Mesothelial cell of epicardium (in vitro differentiated cells): ENCODE results near the gene ZCCHC14. TPM values are rescaled to one million over a fixed set of nuclear protein-coding genes. Genes with fewer than 3 reads are reported as not detected.
"Not testable (repeated sequence)": the region's sequence is repeated elsewhere in the genome, so short reads cannot be mapped to it uniquely, and the experiment has no call there.

Experiments
- DNase-seq, 2 experiments: peaks; one replicate each; pipeline ENCODE4 v3.0.0; 2021; ENCODE audit warnings: low spot score in 2 of 2; ENCODE audit not compliant: unreplicated experiment in 2 of 2
- H3K27ac Mint-ChIP-seq: 2 replicates; pipeline ENCODE4 v1.8.0; 2021; ENCODE audit warnings: mixed read lengths
- H3K27me3 Mint-ChIP-seq: 2 replicates; pipeline ENCODE4 v1.8.0; 2021; ENCODE audit warnings: low read depth, mixed read lengths
- H3K36me3 Mint-ChIP-seq: 2 replicates; pipeline ENCODE4 v1.8.0; 2021; ENCODE audit warnings: mixed read lengths
- H3K4me1 Mint-ChIP-seq: 2 replicates; pipeline ENCODE4 v1.8.0; 2021; ENCODE audit warnings: mixed read lengths
- H3K4me3 Mint-ChIP-seq: 2 replicates; pipeline ENCODE4 v1.8.0; 2021; ENCODE audit warnings: mild to moderate bottlenecking, moderate library complexity, mixed read lengths
- H3K9me3 Mint-ChIP-seq: 2 replicates; pipeline ENCODE4 v1.8.0; 2021; ENCODE audit warnings: mixed read lengths
- CTCF ChIP-seq: fragments of 200-600 bp; sonication (generic); IDR thresholded peaks from one replicate; pipeline ENCODE4 v1.5.0; 2021; ENCODE audit warnings: antibody characterized with exemption; ENCODE audit not compliant: unreplicated experiment
- total RNA-seq: library from RNA; stranded (reverse); gene quantifications from 3 replicates; pipeline ENCODE4 v1.2.1, GENCODE V29; 2021

Gene ZCCHC14
- total RNA-seq, 1 donor from 2014 or later: 37.3 TPM

- Mint-ChIP-seq H3K27me3 (peaks cover 19% of the 10 kb centered on the region), H3K36me3 (peaks cover 2% of the 10 kb centered on the region), H3K4me3 (no peak overlapping the region), H3K9me3 (peaks cover 25% of the 10 kb centered on the region), H3K27ac (no peak overlapping the region), H3K4me1 (no peaks in the 10 kb centered on the region)
- no peak for TF ChIP-seq CTCF
- no peak for DNase-seq
Measured at GRCh38 chr16:87528690-87529579, 36.1 kb upstream of the ZCCHC14 start.

GRCh38 chr16:87527055-87527724 lies 34.4 kb upstream of the ZCCHC14 start:
- H3K27me3 Mint-ChIP-seq: peaks cover 19% of the 10 kb centered on the region

GRCh38 chr16:87526238-87526947 lies 33.6 kb upstream of the ZCCHC14 start:
- no peak overlapping the region for H3K27ac Mint-ChIP-seq
- TF ChIP-seq CTCF: no peak
- H3K9me3 Mint-ChIP-seq: peaks cover 15% of the 10 kb centered on the region
- H3K4me3 Mint-ChIP-seq: no peak overlapping the region
- peaks cover 2% of the 10 kb centered on the region for H3K36me3 Mint-ChIP-seq
- H3K27me3 Mint-ChIP-seq: peaks cover 19% of the 10 kb centered on the region
- DNase-seq: no peak
- no peaks in the 10 kb centered on the region for H3K4me1 Mint-ChIP-seq

More at GRCh38 chr16:87527055-87527724, 34.4 kb upstream of the ZCCHC14 start:
- Mint-ChIP-seq H3K27ac (no peak overlapping the region), H3K4me1 (no peaks in the 10 kb centered on the region), H3K36me3 (peaks cover 2% of the 10 kb centered on the region), H3K9me3 (peaks cover 15% of the 10 kb centered on the region), H3K4me3 (no peak overlapping the region)
- no peak for DNase-seq
- TF ChIP-seq CTCF: no peak

GRCh38 chr16:87525352-87525751 lies 32.5 kb upstream of the ZCCHC14 start:
- Mint-ChIP-seq H3K9me3 (peaks cover 9% of the 10 kb centered on the region), H3K36me3 (peaks cover 2% of the 10 kb centered on the region), H3K4me1 (no peaks in the 10 kb centered on the region), H3K27ac (no peak overlapping the region), H3K27me3 (peaks cover 17% of the 10 kb centered on the region), H3K4me3 (no peak overlapping the region)
- no peak for DNase-seq
- no peak for TF ChIP-seq CTCF

GRCh38 chr16:87524407-87524806 lies 31.6 kb upstream of the ZCCHC14 start:
- Mint-ChIP-seq H3K27me3 (peaks cover 15% of the 10 kb centered on the region), H3K4me1 (no peaks in the 10 kb centered on the region), H3K36me3 (no peaks in the 10 kb centered on the region), H3K4me3 (no peak overlapping the region), H3K9me3 (peaks cover 2% of the 10 kb centered on the region), H3K27ac (no peak overlapping the region)
- DNase-seq: no peak
- TF ChIP-seq CTCF: no peak

- not testable (repeated sequence) for H3K9me3 Mint-ChIP-seq, DNase-seq, H3K4me1 Mint-ChIP-seq, H3K4me3 Mint-ChIP-seq, H3K27ac Mint-ChIP-seq, H3K36me3 Mint-ChIP-seq
- peaks cover 15% of the 10 kb centered on the region for H3K27me3 Mint-ChIP-seq
Measured at GRCh38 chr16:87523605-87524004, 30.8 kb upstream of the ZCCHC14 start.

- DNase-seq, H3K9me3 Mint-ChIP-seq, H3K4me3 Mint-ChIP-seq, H3K36me3 Mint-ChIP-seq, H3K27ac Mint-ChIP-seq, H3K4me1 Mint-ChIP-seq: not testable (repeated sequence)
- H3K27me3 Mint-ChIP-seq: peaks cover 15% of the 10 kb centered on the region
Measured at GRCh38 chr16:87521764-87522163, 28.9 kb upstream of the ZCCHC14 start.

- not testable (repeated sequence) for H3K9me3 Mint-ChIP-seq, H3K4me1 Mint-ChIP-seq, H3K36me3 Mint-ChIP-seq, H3K27ac Mint-ChIP-seq, DNase-seq, H3K27me3 Mint-ChIP-seq, H3K4me3 Mint-ChIP-seq
Measured at GRCh38 chr16:87519170-87519569, 26.3 kb upstream of the ZCCHC14 start.
